NB4 (cell line): ENCODE data around the gene STK32C.
"Not testable (repeated sequence)": the region's sequence is repeated elsewhere in the genome, so short reads cannot be mapped to it uniquely, and the experiment has no call there.

Source experiments
- MYC ChIP-seq: IDR thresholded peaks from 2 replicates; pipeline ENCODE4 v1.6.1; 2011; ENCODE audit warnings: low read depth, low read length
- POLR2A ChIP-seq: IDR thresholded peaks from 2 replicates; pipeline ENCODE4 v1.6.1; 2011; ENCODE audit warnings: mild to moderate bottlenecking; ENCODE audit not compliant: insufficient read length; ENCODE audit errors: extremely low read depth
- TF ChIP-seq, protein P1 (sequence below): IDR thresholded peaks from one replicate; pipeline ENCODE4 v1.5.1; 2012; ENCODE audit warnings: low read depth, low read length
- TF ChIP-seq, protein P2 (sequence below): IDR thresholded peaks from 2 replicates; pipeline ENCODE4 v1.6.1; 2011; ENCODE audit warnings: low read depth, low read length

DNA sequence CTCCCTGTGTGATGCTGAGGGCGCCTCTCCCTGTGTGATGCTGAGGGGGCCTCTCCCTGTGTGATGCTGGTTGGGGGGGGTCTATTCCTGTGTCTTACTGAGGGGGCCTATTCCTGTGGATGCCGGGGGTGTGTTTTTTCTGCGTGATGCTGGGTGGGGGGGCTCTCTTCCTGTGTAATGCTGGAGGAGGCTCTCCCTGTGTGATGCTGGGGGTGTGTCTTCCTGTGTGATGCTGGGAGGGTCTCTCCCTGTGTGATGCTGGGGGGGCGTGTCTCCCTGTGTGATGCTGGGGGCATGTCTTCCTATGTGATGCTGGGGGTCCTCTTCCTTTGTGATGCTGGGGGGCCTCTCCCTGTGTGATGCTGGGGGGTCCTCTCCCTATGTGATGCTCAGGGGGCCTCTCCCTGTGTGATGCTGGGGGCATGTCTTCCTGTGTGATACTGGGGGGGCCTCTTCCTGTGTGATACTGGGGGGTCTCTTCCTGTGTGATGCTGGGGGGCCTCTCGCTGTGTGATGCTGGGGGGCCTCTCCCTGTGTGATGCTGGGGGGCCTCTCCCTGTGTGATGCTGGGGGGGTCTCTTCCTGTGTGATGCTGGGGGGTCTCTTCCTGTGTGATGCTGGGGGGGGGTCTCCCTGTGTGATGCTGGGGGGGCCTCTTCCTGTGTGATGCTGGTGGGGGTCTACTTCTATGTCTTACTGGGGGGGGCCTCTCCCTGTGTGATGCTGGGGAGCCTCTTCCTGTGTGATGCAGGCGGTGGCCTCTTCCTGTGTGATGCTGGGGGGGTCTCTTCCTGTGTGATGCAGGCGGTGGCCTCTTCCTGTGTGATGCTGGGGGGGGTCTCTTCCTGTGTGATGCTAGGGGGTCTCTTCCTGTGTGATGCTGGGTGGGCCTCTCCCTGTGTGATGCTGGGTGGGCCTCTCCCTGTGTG lies 148.2 kb downstream of the STK32C start:
- TF ChIP-seq MYC, POLR2A: not testable (repeated sequence)
- TF ChIP-seq, protein P1, sequence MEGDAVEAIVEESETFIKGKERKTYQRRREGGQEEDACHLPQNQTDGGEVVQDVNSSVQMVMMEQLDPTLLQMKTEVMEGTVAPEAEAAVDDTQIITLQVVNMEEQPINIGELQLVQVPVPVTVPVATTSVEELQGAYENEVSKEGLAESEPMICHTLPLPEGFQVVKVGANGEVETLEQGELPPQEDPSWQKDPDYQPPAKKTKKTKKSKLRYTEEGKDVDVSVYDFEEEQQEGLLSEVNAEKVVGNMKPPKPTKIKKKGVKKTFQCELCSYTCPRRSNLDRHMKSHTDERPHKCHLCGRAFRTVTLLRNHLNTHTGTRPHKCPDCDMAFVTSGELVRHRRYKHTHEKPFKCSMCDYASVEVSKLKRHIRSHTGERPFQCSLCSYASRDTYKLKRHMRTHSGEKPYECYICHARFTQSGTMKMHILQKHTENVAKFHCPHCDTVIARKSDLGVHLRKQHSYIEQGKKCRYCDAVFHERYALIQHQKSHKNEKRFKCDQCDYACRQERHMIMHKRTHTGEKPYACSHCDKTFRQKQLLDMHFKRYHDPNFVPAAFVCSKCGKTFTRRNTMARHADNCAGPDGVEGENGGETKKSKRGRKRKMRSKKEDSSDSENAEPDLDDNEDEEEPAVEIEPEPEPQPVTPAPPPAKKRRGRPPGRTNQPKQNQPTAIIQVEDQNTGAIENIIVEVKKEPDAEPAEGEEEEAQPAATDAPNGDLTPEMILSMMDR = not testable (repeated sequence)
- TF ChIP-seq, protein P2, sequence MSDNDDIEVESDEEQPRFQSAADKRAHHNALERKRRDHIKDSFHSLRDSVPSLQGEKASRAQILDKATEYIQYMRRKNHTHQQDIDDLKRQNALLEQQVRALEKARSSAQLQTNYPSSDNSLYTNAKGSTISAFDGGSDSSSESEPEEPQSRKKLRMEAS = not testable (repeated sequence)
